Activated CD4-positive, alpha-beta T cell treated with anti-CD3 and anti-CD28 coated beads for 36 hours (primary cell): Measurements from ENCODE around the gene HSPA4. TPM values are rescaled to one million over a fixed set of nuclear protein-coding genes. Genes with fewer than 3 reads are reported as not detected.
"Not testable (repeated sequence)": the region's sequence is repeated elsewhere in the genome, so short reads cannot be mapped to it uniquely, and the experiment has no call there.

Source experiments
- ATAC-seq: fragments of 200-7000 bp; cut with Tn5 transposase; one replicate; pipeline ENCODE4 v1.10.0; 2021; ENCODE audit warnings: mild to moderate bottlenecking, moderate library complexity
- CTCF ChIA-PET: fragments of 350-600 bp; sonication (Branson Sonifier 250); formaldehyde crosslinking; loops from one replicate; lab custom pipeline; 2021; ENCODE audit warnings: antibody characterized with exemption; lab: Charles Lee
- POLR2A ChIA-PET: fragments of 350-600 bp; sonication (Branson Sonifier 250); formaldehyde crosslinking; loops from one replicate; lab custom pipeline; 2021; ENCODE audit warnings: antibody characterized with exemption, inconsistent platforms; lab: Charles Lee
- DNase-seq: peaks from one replicate; pipeline ENCODE4 v3.0.0-alpha.2; 2020
- H3K27ac Mint-ChIP-seq: one replicate; pipeline ENCODE4 v1.8.0; 2021; ENCODE audit warnings: mixed read lengths
- H3K27me3 Mint-ChIP-seq: one replicate; pipeline ENCODE4 v1.8.0; 2021; ENCODE audit warnings: mixed read lengths
- H3K36me3 Mint-ChIP-seq: one replicate; pipeline ENCODE4 v1.8.0; 2021; ENCODE audit warnings: low read depth, mixed read lengths
- H3K4me1 Mint-ChIP-seq: one replicate; pipeline ENCODE4 v1.8.0; 2021; ENCODE audit warnings: mixed read lengths
- H3K4me3 Mint-ChIP-seq: one replicate; pipeline ENCODE4 v1.8.0; 2021; ENCODE audit warnings: mild to moderate bottlenecking, moderate library complexity, mixed read lengths
- H3K9me3 Mint-ChIP-seq: one replicate; pipeline ENCODE4 v1.8.0; 2021; ENCODE audit warnings: low read depth, mixed read lengths
- intact Hi-C, 2 experiments: fragments of 100-400 bp; cut with DNase I in 1 of 2; cut with micrococcal nuclease in 1 of 2; formaldehyde crosslinking; loops; one replicate each; pipeline versions ENCODE4 v1.14.2 to v1.15.1; 2022 to 2024; cut with DNase I, micrococcal nuclease
- total RNA-seq, 2 experiments: library from RNA; stranded (reverse); gene quantifications; one replicate each; pipeline ENCODE4 v1.2.3, GENCODE V29; 2021

HSPA4 gene
- 100 to 1,000 TPM; 243 to 268 TPM for total RNA-seq

DNA sequence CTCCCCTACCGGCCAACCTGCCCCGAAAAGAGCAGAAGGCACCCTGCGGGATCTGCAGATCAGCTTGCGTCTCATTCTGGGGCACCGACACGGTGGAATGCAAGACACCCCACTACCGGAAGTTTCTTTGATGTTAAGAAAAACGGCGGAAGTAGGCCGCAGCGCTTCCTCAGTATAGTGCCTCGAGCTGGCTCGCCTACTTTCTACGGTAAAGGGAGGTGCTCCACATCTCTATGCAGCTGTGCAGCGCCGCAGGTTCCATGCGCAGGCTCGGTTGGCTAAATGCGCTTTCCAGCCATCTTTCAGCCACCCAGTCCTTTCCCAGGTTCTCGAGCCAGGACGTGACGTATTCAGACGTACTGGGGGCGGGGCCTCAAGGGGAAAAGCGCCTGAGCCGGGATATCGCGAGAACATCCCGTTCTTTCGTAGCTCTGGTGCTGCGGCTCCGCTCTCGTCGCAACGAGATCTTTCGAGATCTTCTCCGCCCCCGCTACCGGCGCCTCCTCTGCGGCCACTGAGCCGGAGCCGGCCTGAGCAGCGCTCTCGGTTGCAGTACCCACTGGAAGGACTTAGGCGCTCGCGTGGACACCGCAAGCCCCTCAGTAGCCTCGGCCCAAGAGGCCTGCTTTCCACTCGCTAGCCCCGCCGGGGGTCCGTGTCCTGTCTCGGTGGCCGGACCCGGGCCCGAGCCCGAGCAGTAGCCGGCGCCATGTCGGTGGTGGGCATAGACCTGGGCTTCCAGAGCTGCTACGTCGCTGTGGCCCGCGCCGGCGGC lies at the start of gene HSPA4:
HSPA4 (plus strand) TSS at position 472 of the 775 bp plus-strand sequence; CDS start at position 710, 238 bp downstream.
- H3K4me1 Mint-ChIP-seq: peaks cover 44% of the 10 kb centered on the region

DNA sequence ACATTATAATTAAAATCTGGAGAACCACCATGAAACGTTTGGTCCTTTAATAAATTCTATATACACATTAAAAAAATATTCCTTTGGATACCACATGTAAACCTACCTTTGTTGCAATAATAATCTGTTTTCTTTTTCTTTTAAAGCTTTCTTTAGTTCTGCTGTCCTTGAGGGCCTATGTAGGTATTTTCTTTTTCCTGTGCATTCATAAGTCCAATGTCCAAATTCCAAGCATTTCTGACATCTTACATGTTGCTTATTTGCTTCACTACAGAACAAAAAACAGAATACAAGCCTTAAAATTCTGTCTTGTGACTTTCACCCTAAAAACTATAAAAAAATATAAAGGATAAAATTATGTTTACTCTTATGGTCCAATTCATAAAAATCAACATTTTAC lies 45.2 kb upstream of the HSPA4 start:
- Mint-ChIP-seq H3K27ac (no peak overlapping the region), H3K36me3 (peaks cover 24% of the 10 kb centered on the region), H3K4me3 (no peak overlapping the region), H3K9me3 (no peaks in the 10 kb centered on the region), H3K4me1 (no peaks in the 10 kb centered on the region), H3K27me3 (no peaks in the 10 kb centered on the region)
- no peak for DNase-seq
- no peak for ATAC-seq
- POLR2A ChIA-PET: no interaction called here
- intact Hi-C loops: no loop called here
- CTCF ChIA-PET: interaction anchor here (0.5 to 0.6 kb wide), 2 partner anchors 26 to 223 kb away, joined by 3 read pairs; no protein-coding TSS in a partner anchor

More for the DNA sequence above, at the start of gene HSPA4:
- Mint-ChIP-seq H3K27me3 (no peaks in the 10 kb centered on the region), H3K4me3 (peak within 1 kb of the TSS; percentile 98), H3K9me3 (no peaks in the 10 kb centered on the region), H3K27ac (peak within 1 kb of the TSS; percentile 100), H3K36me3 (peaks cover 39% of the 10 kb centered on the region)
- peak; percentile 99 for DNase-seq
- ATAC-seq: peak; percentile 89
- POLR2A ChIA-PET: interaction anchor here (0.5 to 1.4 kb wide), 8 partner anchors 11 to 621 kb away, joined by 3 to 7 read pairs (median 4); no protein-coding TSS in a partner anchor
- intact Hi-C loops: loop anchor here (1.0 to 10.0 kb wide), 16 partner anchors 25 to 1475 kb away; partner anchors contain the start of genes AFF4 (in 2 of the 2), GDF9 (in 2 of the 2), KIF3A (in 2 of the 2) and UQCRQ (in 2 of the 2)
- CTCF ChIA-PET: interaction anchor here (1.3 to 1.7 kb wide), 2 partner anchors 19 to 89 kb away, joined by 3 to 4 read pairs; no protein-coding TSS in a partner anchor

DNA sequence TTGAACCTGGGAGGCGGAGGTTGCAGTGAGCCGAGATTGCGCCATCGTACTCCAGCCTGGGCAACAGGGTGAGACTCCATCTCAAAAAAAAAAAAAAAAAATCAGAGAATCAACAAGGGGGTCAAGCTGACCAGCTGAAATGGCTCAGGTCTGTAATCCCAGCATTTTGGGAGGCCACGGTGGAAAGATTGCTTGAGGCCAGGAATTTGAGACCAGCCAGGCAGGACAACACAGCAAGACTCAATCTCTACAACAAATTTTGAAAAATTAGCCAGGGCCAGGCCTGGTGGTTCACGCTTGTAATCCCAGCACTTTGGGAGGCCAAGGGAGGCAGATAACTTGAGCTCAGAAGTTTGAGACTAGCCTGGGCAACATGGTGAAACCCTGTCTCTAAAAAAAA lies 43.4 kb upstream of the HSPA4 start:
- H3K9me3 Mint-ChIP-seq, POLR2A ChIA-PET, H3K4me1 Mint-ChIP-seq, ATAC-seq, H3K27me3 Mint-ChIP-seq, DNase-seq, H3K4me3 Mint-ChIP-seq, CTCF ChIA-PET, intact Hi-C loops, H3K27ac Mint-ChIP-seq: not testable (repeated sequence)
- peaks cover 22% of the 10 kb centered on the region for H3K36me3 Mint-ChIP-seq

DNA sequence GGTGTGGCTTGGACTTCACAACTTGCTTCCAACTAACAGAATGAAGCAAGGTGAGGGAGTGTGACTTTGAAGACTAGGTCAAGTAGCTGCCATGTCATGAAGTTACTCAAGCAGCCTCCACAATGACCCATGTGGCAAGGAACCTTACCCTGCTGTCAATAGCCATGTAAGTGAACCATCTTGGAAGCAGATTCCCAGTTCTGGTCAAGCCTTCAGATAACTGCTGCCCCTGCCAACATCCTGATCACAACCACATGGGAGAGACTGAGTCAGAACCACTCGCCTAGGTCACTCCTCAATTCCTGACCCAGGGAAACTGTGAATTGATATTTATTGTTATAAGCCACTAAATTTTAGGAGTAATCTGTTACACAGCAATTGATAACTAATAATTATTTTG lies 36.3 kb upstream of the HSPA4 start:
- no peak for ATAC-seq
- DNase-seq: no peak
- intact Hi-C loops: no loop called here
- H3K27me3 Mint-ChIP-seq: no peaks in the 10 kb centered on the region
- no peaks in the 10 kb centered on the region for H3K4me1 Mint-ChIP-seq
- CTCF ChIA-PET: no interaction called here
- H3K9me3 Mint-ChIP-seq: no peaks in the 10 kb centered on the region
- POLR2A ChIA-PET: interaction anchor here (0.6 kb wide), 1 partner anchor 957 kb away, joined by 4 read pairs; no protein-coding TSS in a partner anchor
- no peak overlapping the region for H3K27ac Mint-ChIP-seq
- peaks cover 18% of the 10 kb centered on the region for H3K36me3 Mint-ChIP-seq
- H3K4me3 Mint-ChIP-seq: no peak overlapping the region

DNA sequence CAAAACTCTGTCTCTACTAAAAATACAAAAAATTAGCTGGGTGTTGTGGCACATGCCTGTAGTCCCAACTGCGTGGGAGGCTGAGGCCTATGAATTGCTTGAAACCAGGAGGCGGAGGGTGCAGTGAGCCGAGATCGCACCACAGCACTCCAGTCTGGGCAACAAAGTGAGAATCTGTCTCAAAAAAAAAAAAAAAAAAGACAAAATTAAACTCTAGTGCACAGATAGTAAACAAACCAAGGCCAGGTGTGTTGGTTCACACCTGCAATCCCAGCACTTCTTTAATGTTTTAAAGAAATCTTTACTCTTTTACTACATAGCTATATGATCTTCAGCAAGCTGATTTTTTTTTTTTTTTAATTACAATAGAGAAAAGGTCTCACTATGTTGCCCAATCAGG lies 33.8 kb upstream of the HSPA4 start:
- POLR2A ChIA-PET: interaction anchor here (0.7 kb wide), 1 partner anchor 34 kb away, joined by 6 read pairs; no protein-coding TSS in a partner anchor
- no peaks in the 10 kb centered on the region for H3K9me3 Mint-ChIP-seq
- no peak for ATAC-seq
- no peak for DNase-seq
- CTCF ChIA-PET: interaction anchor here (1.1 to 1.5 kb wide), 2 partner anchors 13 to 42 kb away, joined by 3 read pairs; no protein-coding TSS in a partner anchor
- no peak overlapping the region for H3K27ac Mint-ChIP-seq
- intact Hi-C loops: no loop called here
- no peak overlapping the region for H3K4me3 Mint-ChIP-seq
- H3K4me1 Mint-ChIP-seq: no peaks in the 10 kb centered on the region
- no peaks in the 10 kb centered on the region for H3K27me3 Mint-ChIP-seq
- H3K36me3 Mint-ChIP-seq: peaks cover 23% of the 10 kb centered on the region

DNA sequence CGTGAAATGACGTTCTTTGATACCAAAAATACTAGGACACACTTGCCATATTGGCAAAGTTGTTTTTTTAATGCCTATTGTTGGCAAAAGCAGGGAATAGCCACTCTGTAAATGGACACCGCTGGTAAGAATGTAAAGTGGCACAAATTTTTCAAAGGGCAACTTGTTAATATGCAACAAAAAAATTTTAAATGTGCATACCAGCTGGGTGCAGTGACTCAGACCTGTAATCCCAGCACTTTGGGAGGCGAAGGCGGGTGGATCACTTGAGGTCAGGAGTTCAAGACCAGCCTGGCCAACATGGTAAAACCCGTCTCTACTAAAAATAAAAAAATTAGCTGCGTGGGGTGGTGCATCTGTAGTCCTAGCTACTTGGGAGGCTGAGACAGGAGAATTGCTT lies 32.3 kb upstream of the HSPA4 start:
- intact Hi-C loops, H3K27ac Mint-ChIP-seq, H3K4me1 Mint-ChIP-seq, H3K4me3 Mint-ChIP-seq, CTCF ChIA-PET, H3K9me3 Mint-ChIP-seq, DNase-seq, H3K27me3 Mint-ChIP-seq, ATAC-seq: not testable (repeated sequence)
- POLR2A ChIA-PET: interaction anchor here (0.6 to 1.2 kb wide), 2 partner anchors 19 to 259 kb away, joined by 3 to 5 read pairs; no protein-coding TSS in a partner anchor
- peaks cover 29% of the 10 kb centered on the region for H3K36me3 Mint-ChIP-seq

DNA sequence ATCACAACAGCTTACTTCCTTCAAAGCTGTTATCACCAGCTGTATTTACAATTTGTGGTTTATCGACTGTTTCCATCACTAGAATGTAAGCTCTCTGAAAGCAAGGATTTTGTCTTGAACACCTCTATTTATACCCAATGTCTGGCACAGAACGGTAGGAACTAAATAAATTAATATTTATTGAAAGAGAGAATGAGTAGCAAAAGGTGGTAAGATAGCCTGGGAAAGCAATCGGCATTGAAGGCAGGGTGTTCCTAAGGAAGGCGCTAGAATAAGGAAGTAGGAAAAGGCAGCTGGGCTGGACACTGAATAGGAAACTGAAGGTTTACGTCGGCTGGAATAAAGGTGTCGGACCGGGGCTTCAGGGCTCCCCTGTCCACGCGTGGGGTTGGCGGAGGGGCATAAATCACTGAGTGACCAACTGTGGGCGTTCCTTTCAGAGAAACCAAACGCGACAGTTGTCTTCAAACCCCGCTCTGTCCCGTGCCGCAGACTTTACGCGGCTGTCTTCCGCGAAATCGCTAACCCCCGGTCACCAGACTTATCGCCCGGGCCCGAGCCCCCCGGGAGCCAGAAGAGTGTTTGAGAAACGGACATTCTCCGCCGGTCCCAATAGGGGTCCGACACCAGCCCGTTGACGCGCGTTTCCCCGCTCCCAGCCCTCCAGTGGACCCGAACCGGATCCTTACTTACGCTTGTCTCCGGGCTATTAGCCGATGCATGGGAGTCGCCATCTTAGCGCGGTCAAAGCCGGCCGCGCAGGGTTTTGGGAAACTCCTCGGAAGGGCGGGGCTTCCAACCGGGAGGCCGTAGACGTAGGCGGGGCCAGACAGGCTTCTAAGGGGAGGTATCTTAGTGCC lies 25.8 kb upstream of the HSPA4 start, which contains the start of gene ZCCHC10:
ZCCHC10 (minus strand) TSS at position 746 of the 860 bp plus-strand sequence; CDS start at position 734, 12 bp downstream.
- POLR2A ChIA-PET: interaction anchor here (0.5 to 2.0 kb wide), 4 partner anchors 9 to 942 kb away, joined by 3 to 7 read pairs (median 4); partner anchors contain the start of gene HSPA4

DNA sequence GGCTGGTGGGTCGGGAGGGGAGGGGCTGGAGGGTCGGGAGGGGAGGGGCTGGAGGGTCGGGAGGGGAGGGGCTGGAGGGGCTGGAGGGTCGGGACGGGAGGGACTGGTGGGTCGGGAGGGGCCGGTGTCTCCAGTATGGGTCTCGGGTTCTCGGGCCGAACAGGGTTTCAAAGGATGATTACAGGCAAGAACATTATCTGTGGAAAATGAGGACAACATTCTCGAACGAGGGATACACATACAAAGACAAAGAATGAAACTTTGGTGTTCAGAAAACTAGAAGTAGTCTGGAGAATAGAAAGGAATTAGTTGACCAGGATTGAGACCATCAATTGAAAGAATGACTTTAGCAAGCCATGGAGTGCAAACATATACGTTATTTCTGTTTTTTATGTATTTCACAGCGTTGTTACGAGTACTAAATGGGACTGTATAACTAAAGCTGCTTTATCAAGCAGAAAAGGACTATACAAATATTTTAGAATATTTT lies 25.1 kb upstream of the HSPA4 start:
- H3K27ac Mint-ChIP-seq: peak overlapping the region; percentile 69
- intact Hi-C loops: loop anchor here (1.0 to 2.0 kb wide), 6 partner anchors 25 to 978 kb away; partner anchors contain the start of genes AFF4 (in 2 of the 2), GDF9 (in 1 of the 2), KIF3A (in 1 of the 2) and UQCRQ (in 1 of the 2)
- ChIA-PET POLR2A (interaction anchor here (0.6 kb wide), 1 partner anchor 536 kb away, joined by 5 read pairs; the partner anchor contains the start of gene IRF1), CTCF (interaction anchor here (0.6 kb wide), 2 partner anchors 59 to 137 kb away, joined by 4 read pairs; no protein-coding TSS in a partner anchor)
- H3K9me3 Mint-ChIP-seq: no peaks in the 10 kb centered on the region
- ATAC-seq: no peak
- peak overlapping the region; percentile 94 for H3K4me3 Mint-ChIP-seq
- H3K27me3 Mint-ChIP-seq: no peaks in the 10 kb centered on the region
- DNase-seq: no peak
- peaks cover 17% of the 10 kb centered on the region for H3K36me3 Mint-ChIP-seq
- peaks cover 17% of the 10 kb centered on the region for H3K4me1 Mint-ChIP-seq

More for the DNA sequence above, 25.8 kb upstream of the HSPA4 start, which contains the start of gene ZCCHC10:
- H3K27ac Mint-ChIP-seq: peak within 1 kb of the TSS; percentile 91
- no peaks in the 10 kb centered on the region for H3K9me3 Mint-ChIP-seq
- H3K4me3 Mint-ChIP-seq: peak within 1 kb of the TSS; percentile 94
- H3K36me3 Mint-ChIP-seq: peaks cover 20% of the 10 kb centered on the region
- CTCF ChIA-PET: no interaction called here
- intact Hi-C loops: loop anchor here (1.0 to 2.0 kb wide), 6 partner anchors 25 to 978 kb away; partner anchors contain the start of genes AFF4 (in 2 of the 2), GDF9 (in 1 of the 2), KIF3A (in 1 of the 2) and UQCRQ (in 1 of the 2)
- ATAC-seq (peak; percentile 100), DNase-seq (peak; percentile 96)
- peaks cover 17% of the 10 kb centered on the region for H3K4me1 Mint-ChIP-seq
- no peaks in the 10 kb centered on the region for H3K27me3 Mint-ChIP-seq

DNA sequence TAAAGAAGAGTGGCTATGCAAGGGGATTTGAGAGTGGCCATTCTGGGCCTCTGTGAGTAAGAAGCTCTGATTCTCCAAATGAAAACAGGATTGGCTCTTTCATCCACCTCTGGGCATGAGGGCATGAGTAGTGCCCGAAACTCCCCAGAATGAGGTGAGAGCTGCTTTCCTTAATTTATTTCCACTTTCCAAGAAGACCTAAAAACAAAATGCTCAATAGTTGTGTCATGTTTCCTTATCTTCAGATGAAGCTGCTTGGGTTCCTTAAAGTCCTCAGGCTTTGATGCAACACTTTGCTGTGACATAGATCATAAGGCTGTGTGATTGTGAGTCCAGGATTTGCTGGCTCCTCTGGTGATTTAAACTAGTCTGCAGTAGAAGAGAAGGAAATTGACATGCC lies 22.4 kb upstream of the HSPA4 start:
- POLR2A ChIA-PET: no interaction called here
- H3K36me3 Mint-ChIP-seq: peaks cover 4% of the 10 kb centered on the region
- H3K4me3 Mint-ChIP-seq: no peak overlapping the region
- H3K4me1 Mint-ChIP-seq: peaks cover 10% of the 10 kb centered on the region
- ATAC-seq (no peak), DNase-seq (no peak)
- intact Hi-C loops: no loop called here
- H3K9me3 Mint-ChIP-seq: no peaks in the 10 kb centered on the region
- H3K27ac Mint-ChIP-seq: no peak overlapping the region
- CTCF ChIA-PET: interaction anchor here (0.6 kb wide), 1 partner anchor 168 kb away, joined by 3 read pairs; no protein-coding TSS in a partner anchor
- H3K27me3 Mint-ChIP-seq: peaks cover 5% of the 10 kb centered on the region

DNA sequence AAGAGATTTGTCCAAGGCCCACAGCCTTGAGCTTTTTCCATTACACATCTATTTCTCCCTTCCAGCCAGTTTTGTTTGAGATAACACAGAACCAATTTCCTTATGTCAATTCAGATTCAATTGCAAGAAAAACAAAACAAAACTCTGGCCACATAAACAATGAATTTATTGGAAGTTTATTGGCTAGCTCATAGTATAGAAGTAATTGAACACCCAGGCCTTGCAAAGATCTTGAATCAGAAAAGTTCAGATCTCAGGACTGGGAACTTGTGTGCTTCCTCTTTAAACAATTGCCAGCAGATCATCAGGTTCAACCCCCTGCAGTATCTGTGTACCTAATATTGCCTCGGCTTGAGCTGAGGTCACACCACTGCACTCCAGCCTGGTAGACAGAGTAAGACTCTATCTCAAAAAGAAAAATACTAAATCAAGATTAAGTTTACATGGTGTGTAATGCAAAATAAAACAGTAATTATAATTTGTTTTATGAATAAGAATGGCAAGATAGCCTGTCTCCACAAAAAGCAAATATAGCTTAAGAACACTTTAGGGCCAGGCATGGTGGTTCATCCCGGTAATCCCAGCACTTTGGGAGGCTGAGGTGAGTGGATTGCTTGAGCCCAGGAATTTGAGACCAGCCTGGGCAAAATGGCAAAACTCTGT lies 21.3 kb upstream of the HSPA4 start:
- Mint-ChIP-seq H3K36me3 (peaks cover 3% of the 10 kb centered on the region), H3K4me3 (no peak overlapping the region), H3K9me3 (no peaks in the 10 kb centered on the region), H3K27me3 (peaks cover 8% of the 10 kb centered on the region), H3K4me1 (peaks cover 5% of the 10 kb centered on the region), H3K27ac (no peak overlapping the region)
- CTCF ChIA-PET: no interaction called here
- DNase-seq: no peak
- POLR2A ChIA-PET: no interaction called here
- no peak for ATAC-seq
- intact Hi-C loops: no loop called here
